Measurements from ENCODE around the gene ZPLD1.

Gene ZPLD1

DNA sequence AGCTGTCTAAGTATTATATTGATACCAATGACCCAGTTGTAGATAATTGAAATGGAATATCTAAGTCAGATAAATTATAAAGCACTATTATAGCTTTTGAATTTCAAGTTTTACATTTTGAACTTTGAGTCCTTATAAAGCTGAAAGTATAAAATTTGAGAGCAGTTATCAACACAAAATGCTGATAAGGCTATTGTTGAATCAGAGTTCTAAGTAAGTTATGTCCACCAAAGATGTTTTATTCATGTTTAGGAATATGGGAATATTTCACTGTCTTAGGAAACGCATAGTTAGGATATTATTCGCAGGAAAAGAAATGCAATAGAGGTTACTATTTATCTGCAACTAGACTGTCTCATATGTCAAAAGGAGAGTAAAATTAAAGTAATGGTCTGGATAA lies 29.4 kb downstream of the ZPLD1 start:
- no peak for DNase-seq
- no peak overlapping the region for H3K9ac ChIP-seq (ENCODE audit: low read depth, low read length)
- no peak for ATAC-seq (ENCODE audit: insufficient read depth, low read depth)

GRCh38 chr3:102466001-102466400 lies 31.2 kb downstream of the ZPLD1 start:
- Histone ChIP-seq H3K4me1 (ENCODE audit: insufficient read depth, low read length) (no peaks in the 10 kb centered on the region), H3K27me3 (ENCODE audit: insufficient read depth, low read length, poor library complexity) (no peaks in the 10 kb centered on the region), H3K9me3 (ENCODE audit: insufficient read depth, low read length, severe bottlenecking) (no peaks in the 10 kb centered on the region), H4K20me1 (ENCODE audit: insufficient read depth, low read length) (no peaks in the 10 kb centered on the region), H3K27ac (ENCODE audit: low read length) (no peak overlapping the region), H3K36me3 (ENCODE audit: insufficient read depth, low read length) (no peaks in the 10 kb centered on the region), H2AFZ (ENCODE audit: low read depth, low read length) (no peak overlapping the region), H3K4me3 (ENCODE audit: low read depth in 1 of 2, low read length in 2 of 2) (no peak overlapping the region), H3K4me2 (ENCODE audit: insufficient read depth, low read length) (no peak overlapping the region), H3K9ac (ENCODE audit: low read depth, low read length) (no peak overlapping the region), H3K79me2 (ENCODE audit: insufficient read depth, low read length) (no peaks in the 10 kb centered on the region)
- DNase-seq (no peak), ATAC-seq (ENCODE audit: insufficient read depth, low read depth) (no peak)
- TF ChIP-seq EZH2 (IDR thresholded peaks at IDR 0.05; ENCODE audit: borderline replicate concordance, low read depth, low read length, severe bottlenecking): no peak
- TF ChIP-seq CTCF (IDR thresholded peaks at IDR 0.05; ENCODE audit: borderline replicate concordance, extremely low read depth, low read length, poor library complexity, severe bottlenecking): no peak

More for the DNA sequence above, 29.4 kb downstream of the ZPLD1 start:
- Histone ChIP-seq H3K4me1 (ENCODE audit: insufficient read depth, low read length) (no peaks in the 10 kb centered on the region), H4K20me1 (ENCODE audit: insufficient read depth, low read length) (no peaks in the 10 kb centered on the region), H3K27me3 (ENCODE audit: insufficient read depth, low read length, poor library complexity) (no peaks in the 10 kb centered on the region), H2AFZ (ENCODE audit: low read depth, low read length) (no peak overlapping the region), H3K79me2 (ENCODE audit: insufficient read depth, low read length) (no peaks in the 10 kb centered on the region), H3K4me3 (ENCODE audit: low read depth in 1 of 2, low read length in 2 of 2) (no peak overlapping the region), H3K9me3 (ENCODE audit: insufficient read depth, low read length, severe bottlenecking) (no peaks in the 10 kb centered on the region), H3K27ac (ENCODE audit: low read length) (no peak overlapping the region), H3K36me3 (ENCODE audit: insufficient read depth, low read length) (no peaks in the 10 kb centered on the region), H3K4me2 (ENCODE audit: insufficient read depth, low read length) (no peak overlapping the region)
- no peak for TF ChIP-seq EZH2 (IDR thresholded peaks at IDR 0.05; ENCODE audit: borderline replicate concordance, low read depth, low read length, severe bottlenecking)
- TF ChIP-seq CTCF (IDR thresholded peaks at IDR 0.05; ENCODE audit: borderline replicate concordance, extremely low read depth, low read length, poor library complexity, severe bottlenecking): no peak

GRCh38 chr3:102470066-102470465 lies 35.3 kb downstream of the ZPLD1 start:
- Histone ChIP-seq H3K27me3 (ENCODE audit: insufficient read depth, low read length, poor library complexity) (no peaks in the 10 kb centered on the region), H3K27ac (ENCODE audit: low read length) (no peak overlapping the region), H3K4me3 (ENCODE audit: low read depth in 1 of 2, low read length in 2 of 2) (no peak overlapping the region), H4K20me1 (ENCODE audit: insufficient read depth, low read length) (no peaks in the 10 kb centered on the region), H2AFZ (ENCODE audit: low read depth, low read length) (no peak overlapping the region), H3K9ac (ENCODE audit: low read depth, low read length) (no peak overlapping the region), H3K4me1 (ENCODE audit: insufficient read depth, low read length) (no peaks in the 10 kb centered on the region), H3K9me3 (ENCODE audit: insufficient read depth, low read length, severe bottlenecking) (no peaks in the 10 kb centered on the region), H3K36me3 (ENCODE audit: insufficient read depth, low read length) (no peaks in the 10 kb centered on the region), H3K79me2 (ENCODE audit: insufficient read depth, low read length) (no peaks in the 10 kb centered on the region), H3K4me2 (ENCODE audit: insufficient read depth, low read length) (no peak overlapping the region)
- ATAC-seq (ENCODE audit: insufficient read depth, low read depth) (no peak), DNase-seq (no peak)
- TF ChIP-seq EZH2 (IDR thresholded peaks at IDR 0.05; ENCODE audit: borderline replicate concordance, low read depth, low read length, severe bottlenecking) (no peak), CTCF (IDR thresholded peaks at IDR 0.05; ENCODE audit: borderline replicate concordance, extremely low read depth, low read length, poor library complexity, severe bottlenecking) (no peak)

DNA sequence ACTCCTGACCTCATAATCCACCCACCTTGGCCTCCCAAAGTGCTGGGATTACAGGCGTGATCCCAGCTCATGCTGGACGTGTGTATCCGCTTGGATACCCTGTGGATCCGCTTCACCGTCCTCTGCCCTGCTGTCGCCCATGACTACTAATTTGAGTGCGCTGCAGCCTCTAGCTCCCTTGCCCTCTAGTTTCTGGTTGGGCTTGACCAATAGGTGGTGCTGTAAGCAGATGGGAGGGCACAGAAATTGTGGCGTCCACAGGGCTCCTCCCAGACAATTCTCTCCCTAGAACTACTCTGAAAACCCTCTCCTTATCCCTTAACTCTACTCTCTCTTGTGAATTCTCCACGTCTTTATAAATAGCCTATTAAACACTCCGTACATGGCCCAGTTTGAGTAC lies 36.2 kb downstream of the ZPLD1 start:
- H3K27ac ChIP-seq (ENCODE audit: low read length): no peak overlapping the region
- H3K36me3 ChIP-seq (ENCODE audit: insufficient read depth, low read length): no peaks in the 10 kb centered on the region
- no peaks in the 10 kb centered on the region for H3K27me3 ChIP-seq (ENCODE audit: insufficient read depth, low read length, poor library complexity)
- no peaks in the 10 kb centered on the region for H3K4me1 ChIP-seq (ENCODE audit: insufficient read depth, low read length)
- H3K4me3 ChIP-seq (ENCODE audit: low read depth in 1 of 2, low read length in 2 of 2): no peak overlapping the region
- H3K9me3 ChIP-seq (ENCODE audit: insufficient read depth, low read length, severe bottlenecking): no peaks in the 10 kb centered on the region
- no peak overlapping the region for H3K9ac ChIP-seq (ENCODE audit: low read depth, low read length)
- no peaks in the 10 kb centered on the region for H4K20me1 ChIP-seq (ENCODE audit: insufficient read depth, low read length)
- TF ChIP-seq EZH2 (IDR thresholded peaks at IDR 0.05; ENCODE audit: borderline replicate concordance, low read depth, low read length, severe bottlenecking): no peak
- TF ChIP-seq CTCF (IDR thresholded peaks at IDR 0.05; ENCODE audit: borderline replicate concordance, extremely low read depth, low read length, poor library complexity, severe bottlenecking): no peak
- H3K4me2 ChIP-seq (ENCODE audit: insufficient read depth, low read length): no peak overlapping the region
- H3K79me2 ChIP-seq (ENCODE audit: insufficient read depth, low read length): no peaks in the 10 kb centered on the region
- no peak overlapping the region for H2AFZ ChIP-seq (ENCODE audit: low read depth, low read length)
- no peak for DNase-seq
- ATAC-seq (ENCODE audit: insufficient read depth, low read depth): no peak

Measured in DND-41 (cell line).